ENCODE data around the gene AKT1S1. TPM values are rescaled to one million over a fixed set of nuclear protein-coding genes. Genes with fewer than 3 reads are reported as not detected.
A peak's percentile ranks its signal among the peaks of the same experiment; 100 is the strongest.

Gene AKT1S1
- total and polyA plus RNA-seq, 2 donors, result 4.4 to 27.9 TPM

- Histone ChIP-seq H3K27me3 (ENCODE audit: control insufficient read depth in 2 of 2, insufficient read depth in 1 of 2, low read length in 1 of 2) (peaks cover 3 to 46% of the 10 kb centered on the region in 2 donors), H3K27ac (ENCODE audit: low read depth in 1 of 2, low read length in 1 of 2) (no peak overlapping the region), H3K4me1 (ENCODE audit: control insufficient read depth in 2 of 2, insufficient read depth in 2 of 2, low read length in 2 of 2) (peaks cover 6 to 14% of the 10 kb centered on the region in 2 donors), H3K9me3 (ENCODE audit: control insufficient read depth in 2 of 2, insufficient read depth in 1 of 2, low read length in 1 of 2) (no peaks in the 10 kb centered on the region), H3K4me3 (ENCODE audit: low read length in 2 of 2) (no peak overlapping the region), H3K36me3 (ENCODE audit: control insufficient read depth in 2 of 2, insufficient read depth in 2 of 2, low read length in 1 of 2) (no peaks in the 10 kb centered on the region)
- no peak for DNase-seq (ENCODE audit: low read depth in 6 of 9, low spot score in 9 of 9)
- WGBS, result 86% methylated on average over 17 of the region's 17 CpGs
These were observed 18.6 kb upstream of the AKT1S1 start for GRCh38 chr19:49895566-49896297.

- Histone ChIP-seq H3K27me3 (ENCODE audit: control insufficient read depth in 2 of 2, insufficient read depth in 1 of 2, low read length in 1 of 2) (peaks cover 6 to 52% of the 10 kb centered on the region in 2 donors), H3K36me3 (ENCODE audit: control insufficient read depth in 2 of 2, insufficient read depth in 2 of 2, low read length in 1 of 2) (no peaks in the 10 kb centered on the region), H3K4me1 (ENCODE audit: control insufficient read depth in 2 of 2, insufficient read depth in 2 of 2, low read length in 2 of 2) (peaks cover 10 to 18% of the 10 kb centered on the region in 2 donors), H3K9me3 (ENCODE audit: control insufficient read depth in 2 of 2, insufficient read depth in 1 of 2, low read length in 1 of 2) (no peaks in the 10 kb centered on the region), H3K27ac (ENCODE audit: low read depth in 1 of 2, low read length in 1 of 2) (no peak overlapping the region), H3K4me3 (ENCODE audit: low read length in 2 of 2) (no peak overlapping the region)
- 91% methylated on average over 17 of the region's 17 CpGs for WGBS
- DNase-seq (ENCODE audit: low read depth in 6 of 9, low spot score in 9 of 9), result no peak
These were observed 17.9 kb upstream of the AKT1S1 start for GRCh38 chr19:49894879-49895565.

DNA sequence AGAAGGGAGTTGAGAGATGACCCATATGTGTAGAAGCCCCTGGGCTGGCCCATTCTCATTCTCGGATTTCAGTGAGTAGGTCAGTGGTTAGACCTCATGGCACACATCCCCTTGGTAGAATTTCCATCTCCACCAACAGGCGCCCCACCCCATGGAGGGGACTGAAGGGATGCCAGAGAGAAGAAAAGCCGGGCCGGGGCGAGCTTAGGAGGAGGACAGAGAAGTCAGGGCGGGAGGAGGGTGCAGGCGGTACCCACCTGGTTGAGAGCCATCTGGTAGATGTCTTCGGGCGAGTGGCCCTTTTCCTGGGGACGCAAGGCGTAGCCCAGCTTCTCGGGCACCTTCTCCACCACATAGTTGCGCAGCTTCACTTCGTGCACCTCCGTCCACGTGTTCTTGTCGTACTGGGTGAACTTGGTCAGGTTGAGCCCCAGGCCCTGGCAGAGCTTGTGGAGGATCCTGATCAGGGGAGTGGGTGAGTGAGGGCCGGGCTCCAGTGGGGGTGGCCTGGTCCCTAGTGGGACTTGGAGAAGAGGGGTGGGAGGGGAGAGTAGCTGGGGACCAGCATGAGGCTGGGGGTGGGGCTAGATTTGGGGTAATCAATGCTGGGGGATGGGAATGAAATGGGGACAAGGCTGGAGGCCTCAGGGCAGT lies 17.0 kb upstream of the AKT1S1 start:
- WGBS, result 97% methylated on average over 18 of the region's 18 CpGs
- Histone ChIP-seq H3K9me3 (ENCODE audit: control insufficient read depth in 2 of 2, insufficient read depth in 1 of 2, low read length in 1 of 2) (no peaks in the 10 kb centered on the region), H3K27ac (ENCODE audit: low read depth in 1 of 2, low read length in 1 of 2) (no peak overlapping the region), H3K27me3 (ENCODE audit: control insufficient read depth in 2 of 2, insufficient read depth in 1 of 2, low read length in 1 of 2) (peaks cover 6 to 61% of the 10 kb centered on the region in 2 donors), H3K4me1 (ENCODE audit: control insufficient read depth in 2 of 2, insufficient read depth in 2 of 2, low read length in 2 of 2) (peaks cover 10 to 22% of the 10 kb centered on the region in 2 donors), H3K36me3 (ENCODE audit: control insufficient read depth in 2 of 2, insufficient read depth in 2 of 2, low read length in 1 of 2) (no peaks in the 10 kb centered on the region), H3K4me3 (ENCODE audit: low read length in 2 of 2) (no peak overlapping the region)
- no peak for DNase-seq (ENCODE audit: low read depth in 6 of 9, low spot score in 9 of 9)

DNA sequence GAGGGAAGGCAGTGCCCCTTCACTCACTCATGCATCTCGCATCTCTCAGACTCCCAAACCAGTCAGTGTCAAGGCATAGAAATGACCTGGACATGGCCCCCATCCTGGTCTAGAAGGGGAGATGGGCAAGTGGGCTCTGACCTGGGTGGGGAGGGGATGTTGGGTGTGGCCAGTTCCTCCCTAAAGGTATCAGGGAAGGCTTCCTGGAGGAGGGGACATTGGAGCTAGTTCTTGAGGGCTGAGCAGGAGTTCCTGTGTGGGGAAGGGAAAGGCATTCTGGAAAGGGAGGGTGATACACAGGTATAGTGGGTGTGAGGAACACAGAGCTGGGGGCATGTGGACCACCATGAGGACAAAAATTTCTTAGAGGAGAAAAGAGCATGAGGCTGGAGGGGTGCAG lies 15.6 kb upstream of the AKT1S1 start:
- Histone ChIP-seq H3K27me3 (ENCODE audit: control insufficient read depth in 2 of 2, insufficient read depth in 1 of 2, low read length in 1 of 2) (peaks cover 6 to 64% of the 10 kb centered on the region in 2 donors), H3K4me1 (ENCODE audit: control insufficient read depth in 2 of 2, insufficient read depth in 2 of 2, low read length in 2 of 2) (peaks cover 10 to 22% of the 10 kb centered on the region in 2 donors), H3K9me3 (ENCODE audit: control insufficient read depth in 2 of 2, insufficient read depth in 1 of 2, low read length in 1 of 2) (no peaks in the 10 kb centered on the region), H3K27ac (ENCODE audit: low read depth in 1 of 2, low read length in 1 of 2) (no peak overlapping the region), H3K36me3 (ENCODE audit: control insufficient read depth in 2 of 2, insufficient read depth in 2 of 2, low read length in 1 of 2) (no peaks in the 10 kb centered on the region), H3K4me3 (ENCODE audit: low read length in 2 of 2) (no peak overlapping the region)
- 94% methylated on average over 1 of the region's 1 CpG for WGBS
- DNase-seq (ENCODE audit: low read depth in 6 of 9, low spot score in 9 of 9), result no peak

DNA sequence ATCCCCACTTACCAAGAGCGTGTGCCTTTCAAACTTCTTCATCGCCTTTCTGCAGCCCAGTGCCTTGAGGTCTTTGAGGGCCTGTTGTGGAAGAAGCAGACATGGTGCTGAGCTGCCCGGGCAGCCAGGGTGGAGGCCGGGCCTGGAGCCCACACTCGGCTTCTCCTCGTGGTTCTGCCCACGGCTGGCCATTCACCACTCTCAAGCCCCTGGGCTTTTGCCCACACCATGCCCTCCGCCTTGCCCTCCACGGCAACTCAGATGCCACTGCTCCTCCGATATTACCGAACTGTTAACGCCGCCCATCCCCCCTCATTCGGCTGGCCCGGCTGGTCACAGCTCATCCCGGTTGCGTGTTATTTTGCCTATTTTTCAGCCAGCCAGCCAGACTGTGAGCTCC lies 14.2 kb upstream of the AKT1S1 start:
- no peak overlapping the region for H3K4me3 ChIP-seq (ENCODE audit: low read length in 2 of 2)
- DNase-seq (ENCODE audit: low read depth in 6 of 9, low spot score in 9 of 9), result no peak
- 95% methylated on average over 17 of the region's 17 CpGs for WGBS
- H3K9me3 ChIP-seq (ENCODE audit: control insufficient read depth in 2 of 2, insufficient read depth in 1 of 2, low read length in 1 of 2), result no peaks in the 10 kb centered on the region
- H3K36me3 ChIP-seq (ENCODE audit: control insufficient read depth in 2 of 2, insufficient read depth in 2 of 2, low read length in 1 of 2), result peaks cover 0 to 3% of the 10 kb centered on the region in 2 donors
- H3K4me1 ChIP-seq (ENCODE audit: control insufficient read depth in 2 of 2, insufficient read depth in 2 of 2, low read length in 2 of 2), result peaks cover 4 to 12% of the 10 kb centered on the region in 2 donors
- peaks cover 6 to 54% of the 10 kb centered on the region in 2 donors for H3K27me3 ChIP-seq (ENCODE audit: control insufficient read depth in 2 of 2, insufficient read depth in 1 of 2, low read length in 1 of 2)
- H3K27ac ChIP-seq (ENCODE audit: low read depth in 1 of 2, low read length in 1 of 2), result no peak overlapping the region

DNA sequence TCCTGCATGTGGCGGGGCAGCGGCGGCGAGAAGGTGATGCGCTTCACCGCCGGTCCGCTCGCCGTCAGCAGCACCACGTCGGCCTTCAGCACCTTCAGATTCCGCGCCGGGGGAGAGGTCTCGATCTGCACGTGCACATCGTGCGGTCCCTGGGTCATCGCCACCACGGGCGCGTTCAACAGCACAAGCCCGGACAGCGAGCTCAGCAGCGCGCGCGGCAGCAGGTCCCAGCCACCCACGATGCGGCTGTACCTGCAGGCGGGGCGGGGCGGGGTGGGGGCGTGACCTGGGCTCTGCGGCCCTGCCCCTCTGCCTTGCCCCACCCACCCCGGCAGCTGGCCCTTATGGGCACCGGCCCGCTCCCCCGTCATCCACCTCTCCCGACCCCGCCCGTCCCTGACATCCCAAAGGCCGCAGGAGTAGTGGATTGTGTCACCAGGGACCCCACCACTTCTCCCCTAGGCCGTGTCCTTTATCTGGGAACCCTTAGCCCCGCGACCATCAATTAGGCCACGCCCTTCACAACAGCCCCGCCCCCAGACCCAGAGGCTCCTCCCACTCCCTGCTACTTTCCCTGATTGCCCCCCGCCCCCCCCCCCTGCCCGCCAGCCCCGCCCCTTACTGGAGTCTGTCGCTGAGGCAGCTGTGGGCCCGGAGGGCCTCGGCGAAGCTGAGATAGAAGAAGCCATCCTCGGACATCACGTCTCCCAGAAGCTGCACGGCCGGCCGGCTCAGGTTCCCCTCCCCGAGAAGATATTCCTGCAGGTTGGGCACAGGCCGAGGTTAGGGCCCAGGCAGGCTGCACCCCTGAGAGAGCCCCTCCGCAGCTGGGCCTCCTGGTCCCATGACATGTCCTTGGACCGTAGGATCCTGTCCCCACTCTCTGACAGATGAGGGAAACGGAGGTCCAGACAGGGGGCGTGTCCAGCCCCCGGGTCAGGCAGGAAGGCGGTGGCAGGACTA lies 13.5 kb upstream of the AKT1S1 start:
- peaks cover 6 to 47% of the 10 kb centered on the region in 2 donors for H3K27me3 ChIP-seq (ENCODE audit: control insufficient read depth in 2 of 2, insufficient read depth in 1 of 2, low read length in 1 of 2)
- H3K4me1 ChIP-seq (ENCODE audit: control insufficient read depth in 2 of 2, insufficient read depth in 2 of 2, low read length in 2 of 2), result peaks cover 4 to 10% of the 10 kb centered on the region in 2 donors
- no peaks in the 10 kb centered on the region for H3K9me3 ChIP-seq (ENCODE audit: control insufficient read depth in 2 of 2, insufficient read depth in 1 of 2, low read length in 1 of 2)
- DNase-seq (ENCODE audit: low read depth in 6 of 9, low spot score in 9 of 9), result peak in 3 of 9 donors; percentile 26 to 61 (median 56)
- WGBS, result 27% methylated on average over 69 of the region's 69 CpGs
- peaks cover 0 to 4% of the 10 kb centered on the region in 2 donors for H3K36me3 ChIP-seq (ENCODE audit: control insufficient read depth in 2 of 2, insufficient read depth in 2 of 2, low read length in 1 of 2)
- H3K4me3 ChIP-seq (ENCODE audit: low read length in 2 of 2), result peak overlapping the region; percentile 26 to 44
- H3K27ac ChIP-seq (ENCODE audit: low read depth in 1 of 2, low read length in 1 of 2), result no peak overlapping the region

DNA sequence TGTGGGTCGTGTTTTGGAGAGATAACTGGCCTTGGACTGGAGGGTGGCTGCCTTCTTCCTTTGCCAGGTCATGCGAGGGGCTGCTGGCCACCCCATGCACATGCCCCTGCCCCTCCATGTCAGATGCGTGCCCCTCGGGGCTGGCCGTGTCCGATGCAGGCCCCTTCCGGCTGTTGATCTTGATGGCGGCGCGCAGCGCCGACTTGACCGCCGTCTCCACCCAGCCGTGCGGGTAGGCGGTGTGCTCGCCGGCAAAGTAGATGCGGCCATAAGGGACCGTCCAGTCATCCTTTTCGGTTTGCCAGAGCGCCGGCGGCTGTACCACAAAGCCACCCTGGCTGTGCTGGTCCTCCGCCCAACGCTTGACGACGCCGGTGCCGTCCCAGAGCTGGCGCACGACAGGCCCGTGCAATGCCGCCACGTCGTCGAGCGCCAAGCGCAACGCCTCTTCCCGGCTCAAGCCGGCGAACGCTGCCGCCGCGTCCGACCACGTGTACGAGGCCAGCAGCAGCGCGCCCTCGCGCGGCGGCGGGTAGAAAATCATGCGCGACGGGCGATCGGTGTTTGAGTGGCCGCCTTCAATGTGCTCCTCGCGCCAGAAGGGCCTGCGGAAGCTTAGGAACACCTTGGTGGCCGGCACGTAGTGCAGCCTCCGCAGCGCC lies 12.7 kb upstream of the AKT1S1 start:
- H3K36me3 ChIP-seq (ENCODE audit: control insufficient read depth in 2 of 2, insufficient read depth in 2 of 2, low read length in 1 of 2), result peaks cover 3 to 9% of the 10 kb centered on the region in 2 donors
- H3K4me3 ChIP-seq (ENCODE audit: low read length in 2 of 2), result peak overlapping the region; percentile 26 to 44
- no peaks in the 10 kb centered on the region for H3K9me3 ChIP-seq (ENCODE audit: control insufficient read depth in 2 of 2, insufficient read depth in 1 of 2, low read length in 1 of 2)
- H3K27me3 ChIP-seq (ENCODE audit: control insufficient read depth in 2 of 2, insufficient read depth in 1 of 2, low read length in 1 of 2), result peaks cover 6 to 41% of the 10 kb centered on the region in 2 donors
- peak in 6 of 9 donors; percentile 51 to 87 (median 79) for DNase-seq (ENCODE audit: low read depth in 6 of 9, low spot score in 9 of 9)
- WGBS, result 26% methylated on average over 71 of the region's 71 CpGs
- peaks cover 4 to 10% of the 10 kb centered on the region in 2 donors for H3K4me1 ChIP-seq (ENCODE audit: control insufficient read depth in 2 of 2, insufficient read depth in 2 of 2, low read length in 2 of 2)
- no peak overlapping the region for H3K27ac ChIP-seq (ENCODE audit: low read depth in 1 of 2, low read length in 1 of 2)

GRCh38 chr19:49889038-49889686 lies 12.0 kb upstream of the AKT1S1 start:
- WGBS, result 95% methylated on average over 23 of the region's 23 CpGs
- Histone ChIP-seq H3K27me3 (ENCODE audit: control insufficient read depth in 2 of 2, insufficient read depth in 1 of 2, low read length in 1 of 2) (peaks cover 6 to 39% of the 10 kb centered on the region in 2 donors), H3K27ac (ENCODE audit: low read depth in 1 of 2, low read length in 1 of 2) (no peak overlapping the region), H3K4me1 (ENCODE audit: control insufficient read depth in 2 of 2, insufficient read depth in 2 of 2, low read length in 2 of 2) (peaks cover 4 to 10% of the 10 kb centered on the region in 2 donors), H3K36me3 (ENCODE audit: control insufficient read depth in 2 of 2, insufficient read depth in 2 of 2, low read length in 1 of 2) (peaks cover 10 to 16% of the 10 kb centered on the region in 2 donors), H3K4me3 (ENCODE audit: low read length in 2 of 2) (no peak overlapping the region), H3K9me3 (ENCODE audit: control insufficient read depth in 2 of 2, insufficient read depth in 1 of 2, low read length in 1 of 2) (no peaks in the 10 kb centered on the region)
- DNase-seq (ENCODE audit: low read depth in 6 of 9, low spot score in 9 of 9), result no peak

Measured in thymus (tissue), 11 donors.